Thymus (tissue), 11 donors: ENCODE measurements around the gene OR9Q1. TPM values are rescaled to one million over a fixed set of nuclear protein-coding genes. Genes with fewer than 3 reads are reported as not detected.

ENCODE experiments used
- DNase-seq, 9 donors: peaks; one replicate each; pipeline ENCODE4 v3.0.0-alpha.2; 2013; ENCODE audit warnings: low spot score in 9 of 9, low read depth in 6 of 9, missing footprints in 1 of 9
- H3K27ac ChIP-seq, 2 donors: one replicate each; pipeline ENCODE4 v1.5.1; 2013; ENCODE audit warnings: control low read depth in 1 of 2, low read depth in 1 of 2, low read length in 1 of 2, mild to moderate bottlenecking in 1 of 2, moderate library complexity in 1 of 2
- H3K27me3 ChIP-seq, 2 donors: one replicate each; pipeline ENCODE4 v1.5.1; 2013; ENCODE audit warnings: low read length in 1 of 2; ENCODE audit not compliant: control insufficient read depth in 2 of 2, insufficient read depth in 1 of 2
- H3K36me3 ChIP-seq, 2 donors: one replicate each; pipeline ENCODE4 v1.5.1; 2013; ENCODE audit warnings: low read length in 1 of 2, mild to moderate bottlenecking in 1 of 2, moderate library complexity in 1 of 2; ENCODE audit not compliant: control insufficient read depth in 2 of 2, insufficient read depth in 2 of 2
- H3K4me1 ChIP-seq, 2 donors: one replicate each; pipeline ENCODE4 v1.5.1; 2013; ENCODE audit warnings: low read length in 2 of 2; ENCODE audit not compliant: control insufficient read depth in 2 of 2, insufficient read depth in 2 of 2
- H3K4me3 ChIP-seq, 2 donors: one replicate each; pipeline ENCODE4 v1.5.1; 2013; ENCODE audit warnings: low read length in 2 of 2, control low read depth in 1 of 2, mild to moderate bottlenecking in 1 of 2
- H3K9me3 ChIP-seq, 2 donors: one replicate each; pipeline ENCODE4 v1.5.1; 2013; ENCODE audit warnings: low read length in 1 of 2, mild to moderate bottlenecking in 1 of 2; ENCODE audit not compliant: control insufficient read depth in 2 of 2, insufficient read depth in 1 of 2
- WGBS: extraction: QIAGEN DNeasy Blood & Tissue Kit; methylation state at CpG from one replicate; pipeline ENCODE4 v1.1.7; 2013; 5-methylcytosine and 5-hydroxymethylcytosine counted together
- polyA plus RNA-seq: library from polyadenylated mRNA; stranded (reverse); fragments of 200-250 nt; gene quantifications from one replicate; pipeline ENCODE4 v1.2.3, GENCODE V29; 2013
- total RNA-seq: library from RNA; stranded (reverse); fragments of 120-200 nt; gene quantifications from one replicate; pipeline ENCODE4 v1.2.4, GENCODE V29; 2013
- donor health status: healthy.

Gene OR9Q1
- total and polyA plus RNA-seq, 2 donors, result 0.05 TPM; not detected in 1

DNA sequence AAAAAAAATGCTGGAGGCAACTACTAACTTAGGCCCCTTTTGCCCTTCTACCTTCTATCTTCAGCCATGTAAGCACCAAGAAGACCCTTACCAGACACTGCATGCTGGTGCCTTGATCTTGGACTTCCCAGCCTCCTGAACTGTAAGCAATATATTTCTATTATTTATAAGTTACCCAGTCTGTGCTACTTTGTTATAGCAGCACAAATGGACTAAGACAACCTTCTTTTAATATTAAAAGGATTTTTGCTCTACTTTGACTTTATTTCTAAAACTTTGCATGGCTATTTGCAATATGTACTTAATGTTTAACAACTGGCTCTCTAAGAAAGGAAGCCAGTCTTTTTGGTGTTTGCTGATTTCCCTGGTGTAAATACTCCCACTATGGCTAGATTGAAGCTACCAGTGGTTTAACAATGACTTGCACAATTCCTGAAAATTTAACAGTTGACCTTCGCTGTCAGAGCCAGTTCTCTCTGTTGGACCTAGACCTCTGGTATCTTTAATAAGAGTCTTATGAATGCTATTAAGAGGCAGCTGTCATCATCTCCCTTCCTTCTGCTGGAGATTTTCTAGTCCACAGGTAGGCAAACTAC lies 32.2 kb downstream of the OR9Q1 start:
- no peaks in the 10 kb centered on the region for H3K27me3 ChIP-seq
- H3K27ac ChIP-seq, result no peak overlapping the region
- no peaks in the 10 kb centered on the region for H3K36me3 ChIP-seq
- WGBS, result 94% methylated on average over 1 of the region's 1 CpG
- DNase-seq, result no peak
- no peaks in the 10 kb centered on the region for H3K9me3 ChIP-seq
- H3K4me1 ChIP-seq, result no peaks in the 10 kb centered on the region
- no peak overlapping the region for H3K4me3 ChIP-seq

DNA sequence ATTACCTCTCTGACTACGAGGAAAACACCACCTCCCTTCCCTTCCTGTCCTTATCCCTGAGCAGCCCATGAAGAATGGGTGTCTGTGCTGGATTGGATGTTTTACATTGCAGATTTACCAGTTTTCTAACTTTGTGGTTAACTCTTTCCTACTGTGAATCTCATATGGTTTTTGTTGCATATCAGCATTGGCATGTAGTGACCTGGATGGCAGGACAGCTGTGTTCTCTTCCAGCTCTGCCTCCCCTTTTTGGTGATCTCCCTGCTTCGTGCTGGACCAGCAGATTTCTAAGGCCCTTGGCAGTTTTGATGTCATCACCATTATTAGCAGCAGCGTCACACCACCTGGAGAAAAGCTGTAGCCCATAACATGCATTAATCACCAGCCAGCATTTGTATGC lies 33.8 kb downstream of the OR9Q1 start:
- H3K4me3 ChIP-seq, result no peak overlapping the region
- H3K36me3 ChIP-seq, result no peaks in the 10 kb centered on the region
- H3K27ac ChIP-seq, result no peak overlapping the region
- DNase-seq, result no peak
- 74% methylated on average over 3 of the region's 3 CpGs for WGBS
- H3K9me3 ChIP-seq, result no peaks in the 10 kb centered on the region
- H3K4me1 ChIP-seq, result no peaks in the 10 kb centered on the region
- H3K27me3 ChIP-seq, result no peaks in the 10 kb centered on the region

DNA sequence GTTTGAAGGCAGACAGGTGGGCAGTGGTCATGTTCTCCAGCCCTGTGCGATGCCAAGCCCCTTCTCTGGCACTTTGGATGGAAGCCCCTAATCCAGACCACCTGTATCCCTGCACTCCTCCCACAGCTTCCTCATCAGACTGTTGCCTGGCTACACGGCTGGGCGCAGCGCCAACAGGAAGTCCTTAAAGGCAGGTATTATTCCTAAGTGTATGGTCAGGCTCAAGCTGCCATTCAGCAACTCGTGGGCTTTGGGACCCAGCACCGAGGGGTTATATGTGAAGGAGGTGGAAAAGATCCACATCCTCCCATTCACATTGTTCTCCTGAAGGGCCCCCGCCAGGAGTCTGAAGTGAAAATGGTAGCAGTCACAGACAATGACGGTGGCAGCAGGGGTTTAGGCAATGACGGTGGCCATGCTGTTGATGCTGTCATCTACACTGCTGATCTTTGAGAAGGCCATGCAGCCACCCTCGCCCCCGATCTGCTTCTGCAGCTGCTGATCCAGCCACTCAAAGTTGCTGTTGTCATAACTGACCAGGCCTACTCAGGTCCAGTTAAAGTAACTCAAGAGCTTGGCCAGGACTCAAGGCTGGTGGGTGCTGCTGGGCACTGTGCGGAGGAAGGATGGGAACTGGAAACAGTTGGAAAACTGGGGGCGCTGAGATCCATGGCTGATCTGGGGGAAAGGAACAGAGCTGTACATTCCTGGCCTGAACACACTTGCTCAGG lies 34.8 kb downstream of the OR9Q1 start:
- no peak for DNase-seq

GRCh38 chr11:58059007-58059350 lies 35.3 kb downstream of the OR9Q1 start:
- Histone ChIP-seq H3K4me1 (no peaks in the 10 kb centered on the region), H3K27ac (no peak overlapping the region), H3K27me3 (no peaks in the 10 kb centered on the region), H3K36me3 (no peaks in the 10 kb centered on the region), H3K9me3 (no peaks in the 10 kb centered on the region), H3K4me3 (no peak overlapping the region)
- WGBS, result 67% methylated on average over 4 of the region's 4 CpGs
- DNase-seq, result no peak

More for the DNA sequence above, 34.8 kb downstream of the OR9Q1 start:
- Histone ChIP-seq H3K27ac (no peak overlapping the region), H3K9me3 (no peaks in the 10 kb centered on the region), H3K4me3 (no peak overlapping the region), H3K27me3 (no peaks in the 10 kb centered on the region), H3K36me3 (no peaks in the 10 kb centered on the region), H3K4me1 (no peaks in the 10 kb centered on the region)
- 70% methylated on average over 13 of the region's 13 CpGs for WGBS

GRCh38 chr11:58060535-58060934 lies 36.9 kb downstream of the OR9Q1 start:
- WGBS, result 93% methylated on average over 3 of the region's 3 CpGs
- no peaks in the 10 kb centered on the region for H3K9me3 ChIP-seq
- no peak for DNase-seq
- no peaks in the 10 kb centered on the region for H3K4me1 ChIP-seq
- H3K27ac ChIP-seq, result no peak overlapping the region
- H3K4me3 ChIP-seq, result no peak overlapping the region
- no peaks in the 10 kb centered on the region for H3K36me3 ChIP-seq
- H3K27me3 ChIP-seq, result no peaks in the 10 kb centered on the region

DNA sequence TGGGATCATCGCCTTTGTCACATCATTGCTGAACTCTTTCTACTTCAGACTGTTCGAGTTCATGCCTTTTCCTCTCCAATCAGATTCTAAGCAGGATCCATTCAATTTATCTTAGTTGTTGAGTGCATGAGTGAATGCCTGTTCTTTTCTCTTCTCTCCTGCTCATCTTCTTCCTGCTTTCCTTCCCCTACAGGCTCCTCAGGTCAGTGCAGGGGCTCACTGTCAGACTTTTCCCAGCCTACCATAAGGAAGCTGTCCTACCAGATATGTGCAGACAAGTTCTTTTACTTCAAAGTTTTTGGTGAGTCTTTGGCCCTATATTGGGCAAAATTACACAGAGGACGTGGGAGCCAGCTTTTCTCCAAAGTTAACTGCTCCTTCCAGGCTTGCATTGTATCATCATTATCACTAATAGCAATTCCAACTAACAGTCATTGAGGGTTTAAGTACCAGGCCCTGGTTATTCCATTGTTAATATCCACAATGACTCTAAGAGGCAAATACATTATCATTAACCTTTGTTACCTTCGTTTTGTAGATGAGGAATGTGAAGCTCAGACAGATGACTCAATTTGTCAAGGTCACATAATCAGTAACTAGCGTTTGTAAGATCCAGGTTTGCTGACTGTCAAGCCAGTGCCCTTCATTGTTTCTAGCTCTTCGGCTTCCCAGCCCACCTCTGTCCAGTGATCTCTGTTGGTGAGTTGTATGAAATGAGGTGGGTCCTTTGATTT lies 37.4 kb downstream of the OR9Q1 start:
- Histone ChIP-seq H3K36me3 (no peaks in the 10 kb centered on the region), H3K4me1 (no peaks in the 10 kb centered on the region), H3K9me3 (no peaks in the 10 kb centered on the region), H3K27ac (no peak overlapping the region), H3K4me3 (no peak overlapping the region), H3K27me3 (no peaks in the 10 kb centered on the region)
- DNase-seq, result no peak
- 74% methylated on average over 6 of the region's 6 CpGs for WGBS

GRCh38 chr11:58061813-58062212 lies 38.1 kb downstream of the OR9Q1 start:
- H3K27me3 ChIP-seq, result no peaks in the 10 kb centered on the region
- H3K27ac ChIP-seq, result no peak overlapping the region
- no peaks in the 10 kb centered on the region for H3K36me3 ChIP-seq
- 62% methylated on average over 6 of the region's 6 CpGs for WGBS
- no peaks in the 10 kb centered on the region for H3K9me3 ChIP-seq
- H3K4me1 ChIP-seq, result no peaks in the 10 kb centered on the region
- DNase-seq, result no peak
- H3K4me3 ChIP-seq, result no peak overlapping the region

GRCh38 chr11:58067685-58068084 lies 44.0 kb downstream of the OR9Q1 start:
- 87% methylated on average over 5 of the region's 5 CpGs for WGBS

DNA sequence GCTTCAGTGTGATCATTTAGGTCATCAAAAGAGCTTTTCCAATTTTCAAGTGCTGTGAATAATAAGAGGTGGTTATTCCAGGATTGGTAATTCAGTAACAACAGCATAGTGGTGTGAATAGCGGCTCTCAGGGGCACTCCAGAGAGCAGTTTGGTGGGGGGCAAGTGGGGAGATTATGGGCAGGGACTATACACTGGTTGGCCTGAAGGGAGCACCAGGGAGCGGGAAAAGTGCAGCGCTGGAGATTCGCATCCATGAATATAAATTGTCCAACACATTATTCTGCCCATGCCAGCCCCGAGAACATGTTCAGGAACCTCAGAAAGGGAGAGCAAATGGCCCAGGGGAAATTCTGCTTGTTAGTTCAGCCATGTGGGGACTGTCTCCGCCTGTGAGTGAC lies 45.0 kb downstream of the OR9Q1 start:
- no peaks in the 10 kb centered on the region for H3K4me1 ChIP-seq
- H3K27me3 ChIP-seq, result no peaks in the 10 kb centered on the region
- DNase-seq, result no peak
- H3K4me3 ChIP-seq, result no peak overlapping the region
- no peak overlapping the region for H3K27ac ChIP-seq
- H3K9me3 ChIP-seq, result no peaks in the 10 kb centered on the region
- WGBS, result 97% methylated on average over 6 of the region's 6 CpGs
- no peaks in the 10 kb centered on the region for H3K36me3 ChIP-seq

More at GRCh38 chr11:58067685-58068084, 44.0 kb downstream of the OR9Q1 start:
- H3K4me3 ChIP-seq, result no peak overlapping the region
- H3K36me3 ChIP-seq, result no peaks in the 10 kb centered on the region
- H3K4me1 ChIP-seq, result no peaks in the 10 kb centered on the region
- DNase-seq, result no peak
- no peaks in the 10 kb centered on the region for H3K27me3 ChIP-seq
- no peaks in the 10 kb centered on the region for H3K9me3 ChIP-seq
- H3K27ac ChIP-seq, result no peak overlapping the region
